HEK293 (cell line): ENCODE data around the gene ACTN4.

Source experiments
- PRDM4 ChIP-seq: fragments of 450-650 bp; formaldehyde crosslinking; IDR thresholded peaks from 2 replicates; pipeline ENCODE4 v1.5.1; 2017; ENCODE audit warnings: missing biosample characterization, missing genetic modification characterization
- ZBTB8A ChIP-seq: fragments of 450-650 bp; formaldehyde crosslinking; IDR thresholded peaks from 2 replicates; pipeline ENCODE4 v1.5.1; 2016; ENCODE audit warnings: missing biosample characterization, missing genetic modification characterization
- ZFP69B ChIP-seq: fragments of 450-650 bp; formaldehyde crosslinking; IDR thresholded peaks from 2 replicates; pipeline ENCODE4 v1.5.1; 2016; ENCODE audit warnings: missing biosample characterization, missing genetic modification characterization
- ZNF558 ChIP-seq: fragments of 450-650 bp; formaldehyde crosslinking; IDR thresholded peaks from 2 replicates; pipeline ENCODE4 v1.5.1; 2016; ENCODE audit warnings: missing biosample characterization, missing genetic modification characterization
- ZNF560 ChIP-seq: fragments of 450-650 bp; formaldehyde crosslinking; IDR thresholded peaks from 2 replicates; pipeline ENCODE4 v1.5.1; 2017; ENCODE audit warnings: missing biosample characterization, missing genetic modification characterization, borderline replicate concordance
- TF ChIP-seq, protein P1 (sequence below): fragments of 450-650 bp; formaldehyde crosslinking; IDR thresholded peaks from 2 replicates; pipeline ENCODE4 v1.5.1; 2016; ENCODE audit warnings: missing biosample characterization, missing genetic modification characterization
- TF ChIP-seq, protein P2 (sequence below): fragments of 450-650 bp; formaldehyde crosslinking; IDR thresholded peaks from 2 replicates; pipeline ENCODE4 v1.5.1; 2016; ENCODE audit warnings: missing biosample characterization, missing genetic modification characterization, low read depth

- TF ChIP-seq ZBTB8A (no peak), ZNF560 (tag by site-specific recombination) (no peak), ZNF558 (no peak), PRDM4 (no peak), ZFP69B (tag by site-specific recombination) (no peak)
- TF ChIP-seq, protein P1, sequence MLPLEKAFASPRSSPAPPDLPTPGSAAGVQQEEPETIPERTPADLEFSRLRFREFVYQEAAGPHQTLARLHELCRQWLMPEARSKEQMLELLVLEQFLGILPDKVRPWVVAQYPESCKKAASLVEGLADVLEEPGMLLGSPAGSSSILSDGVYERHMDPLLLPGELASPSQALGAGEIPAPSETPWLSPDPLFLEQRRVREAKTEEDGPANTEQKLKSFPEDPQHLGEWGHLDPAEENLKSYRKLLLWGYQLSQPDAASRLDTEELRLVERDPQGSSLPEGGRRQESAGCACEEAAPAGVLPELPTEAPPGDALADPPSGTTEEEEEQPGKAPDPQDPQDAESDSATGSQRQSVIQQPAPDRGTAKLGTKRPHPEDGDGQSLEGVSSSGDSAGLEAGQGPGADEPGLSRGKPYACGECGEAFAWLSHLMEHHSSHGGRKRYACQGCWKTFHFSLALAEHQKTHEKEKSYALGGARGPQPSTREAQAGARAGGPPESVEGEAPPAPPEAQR (tag by site-specific recombination): no peak
- TF ChIP-seq, protein P2, sequence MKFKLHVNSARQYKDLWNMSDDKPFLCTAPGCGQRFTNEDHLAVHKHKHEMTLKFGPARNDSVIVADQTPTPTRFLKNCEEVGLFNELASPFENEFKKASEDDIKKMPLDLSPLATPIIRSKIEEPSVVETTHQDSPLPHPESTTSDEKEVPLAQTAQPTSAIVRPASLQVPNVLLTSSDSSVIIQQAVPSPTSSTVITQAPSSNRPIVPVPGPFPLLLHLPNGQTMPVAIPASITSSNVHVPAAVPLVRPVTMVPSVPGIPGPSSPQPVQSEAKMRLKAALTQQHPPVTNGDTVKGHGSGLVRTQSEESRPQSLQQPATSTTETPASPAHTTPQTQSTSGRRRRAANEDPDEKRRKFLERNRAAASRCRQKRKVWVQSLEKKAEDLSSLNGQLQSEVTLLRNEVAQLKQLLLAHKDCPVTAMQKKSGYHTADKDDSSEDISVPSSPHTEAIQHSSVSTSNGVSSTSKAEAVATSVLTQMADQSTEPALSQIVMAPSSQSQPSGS (tag by site-specific recombination): no peak
Observed at GRCh38 chr19:38676023-38676877, 28.8 kb downstream of the ACTN4 start.
